Activated CD8-positive, alpha-beta memory T cell treated with anti-CD3 and anti-CD28 coated beads, Interleukin-2, amount 50 U/mL, for 4 hours (primary cell): Measurements from ENCODE around the gene EDAR.

Experiments
- DNase-seq: peaks from one replicate; pipeline ENCODE4 v3.0.0-alpha.2; 2020

EDAR gene

GRCh38 chr2:108965540-108966289, 23.3 kb downstream of the EDAR start:
- peak; percentile 36 for DNase-seq

GRCh38 chr2:108963057-108963456, 26.0 kb downstream of the EDAR start:
- DNase-seq: no peak

GRCh38 chr2:108961796-108962195, 27.2 kb downstream of the EDAR start:
- no peak for DNase-seq

GRCh38 chr2:108960006-108960405, 29.0 kb downstream of the EDAR start:
- no peak for DNase-seq

GRCh38 chr2:108959401-108959800, 29.6 kb downstream of the EDAR start:
- no peak for DNase-seq

- DNase-seq: no peak
Measured at GRCh38 chr2:108958632-108959341, 30.2 kb downstream of the EDAR start.

GRCh38 chr2:108958002-108958401, 31.0 kb downstream of the EDAR start:
- no peak for DNase-seq

- no peak for DNase-seq
Measured at GRCh38 chr2:108956375-108956774, 32.6 kb downstream of the EDAR start.

GRCh38 chr2:108950369-108951135, 38.5 kb downstream of the EDAR start:
- DNase-seq: no peak

- DNase-seq: no peak
Measured at GRCh38 chr2:108949316-108950239, 39.4 kb downstream of the EDAR start.

- no peak for DNase-seq
Measured at GRCh38 chr2:108947271-108947907, 41.6 kb downstream of the EDAR start.

GRCh38 chr2:108946442-108946841, 42.6 kb downstream of the EDAR start:
- DNase-seq: no peak

GRCh38 chr2:108945969-108946368, 43.1 kb downstream of the EDAR start:
- no peak for DNase-seq

GRCh38 chr2:108944601-108945331, 44.3 kb downstream of the EDAR start:
- no peak for DNase-seq

- DNase-seq: no peak
Measured at GRCh38 chr2:108943751-108944150, 45.3 kb downstream of the EDAR start.

GRCh38 chr2:108942888-108943287, 46.1 kb downstream of the EDAR start:
- DNase-seq: no peak

GRCh38 chr2:108942231-108942825, 46.7 kb downstream of the EDAR start:
- no peak for DNase-seq

GRCh38 chr2:108941767-108942166, 47.3 kb downstream of the EDAR start:
- no peak for DNase-seq

GRCh38 chr2:108941161-108941665, 47.8 kb downstream of the EDAR start:
- no peak for DNase-seq

- no peak for DNase-seq
Measured at GRCh38 chr2:108940156-108940555, 48.9 kb downstream of the EDAR start.
